K562 (cell line): Measurements from ENCODE around the gene MPV17L. TPM values are rescaled to one million over a fixed set of nuclear protein-coding genes. Genes with fewer than 3 reads are reported as not detected.

Experiments
- ATAC-seq: fragments of 200-7000 bp; cut with Tn5 transposase; 3 replicates; pipeline ENCODE4 v1.9.1; 2020; ENCODE audit warnings: moderate library complexity
- BruUV-seq: library from RNA; stranded (reverse); fragments of 400-500 nt; replicated peaks from 2 replicates; lab custom pipeline; 2021; lab: Mats Ljungman, UMichigan
- CTCF ChIA-PET: fragments of 300-600 bp; formaldehyde crosslinking; extraction: SDS; loops from one replicate; lab custom pipeline; 2021; ENCODE audit warnings: low intra/inter-chr PET ratio; lab: Yijun Ruan, JAX
- POLR2A ChIA-PET: fragments of 300-600, 350-650 bp; sonication (Branson Sonifier 250); formaldehyde crosslinking; extraction: SDS; loops from one replicate; lab custom pipeline; 2021; ENCODE audit warnings: antibody characterized with exemption, inconsistent platforms; lab: Yijun Ruan, JAX
- DNase-seq, 4 experiments: peaks; one replicate each; pipeline versions ENCODE4 v3.0.0 to v3.0.0-alpha.2; 2011 to 2018; ENCODE audit warnings: low spot score in 3 of 4, mixed read lengths in 3 of 4; ENCODE audit errors: extremely low read depth in 1 of 4
- FAIRE-seq: peaks from 2 replicates; lab custom pipeline; 2011; peaks lifted over from hg19 to GRCh38; lab: Jason Lieb, UNC
- H2AFZ ChIP-seq: 2 replicates; pipeline ENCODE4 v1.6.0; 2011; ENCODE audit warnings: low read depth, low read length, control low read depth, inconsistent platforms
- H3K27ac ChIP-seq: fragments of 200-600 bp; 3 replicates; pipeline ENCODE4 v1.8.0; 2011; ENCODE audit warnings: low read depth, mild to moderate bottlenecking, control low read depth, inconsistent platforms, low read length, moderate library complexity, mixed read lengths; ENCODE audit errors: extremely low read depth
- H3K27me3 ChIP-seq, 2 experiments: fragments of 300-600 bp in 1 of 2; 2 replicates in 1 of 2; 3 replicates in 1 of 2; pipeline versions ENCODE4 v1.6.0 to v1.8.0; 2011; ENCODE audit warnings: inconsistent platforms in 2 of 2, low read length in 2 of 2, mild to moderate bottlenecking in 1 of 2, mixed read lengths in 1 of 2, moderate library complexity in 1 of 2; ENCODE audit not compliant: control insufficient read depth in 2 of 2, insufficient read depth in 2 of 2
- H3K36me3 ChIP-seq: fragments of 300-600 bp; 3 replicates; pipeline ENCODE4 v1.8.0; 2011; ENCODE audit warnings: mild to moderate bottlenecking, low read length, inconsistent platforms; ENCODE audit not compliant: control insufficient read depth, insufficient read depth
- H3K4me1 ChIP-seq, 2 experiments: fragments of 200-600 bp in 1 of 2; replicated peaks in 1 of 2; 2 replicates in 1 of 2; 3 replicates in 1 of 2; pipeline versions ENCODE4 v1.5.1 to v1.8.0; 2011; ENCODE audit warnings: inconsistent platforms in 2 of 2, low read length in 2 of 2, mild to moderate bottlenecking in 1 of 2, mixed read lengths in 1 of 2, moderate library complexity in 1 of 2; ENCODE audit not compliant: control insufficient read depth in 2 of 2, insufficient read depth in 2 of 2
- H3K4me2 ChIP-seq: 2 replicates; pipeline ENCODE4 v1.6.1; 2011; ENCODE audit warnings: low read length, control low read depth, inconsistent platforms, mixed read lengths; ENCODE audit not compliant: insufficient read depth
- H3K4me3 ChIP-seq: fragments of 200-600 bp; sonication (generic), shearing (Covaris generic); 2 replicates; pipeline ENCODE4 v1.5.1; 2016; ENCODE audit warnings: control low read depth, inconsistent platforms
- H3K79me2 ChIP-seq: fragments of 200-600 bp; 3 replicates; pipeline ENCODE4 v1.8.0; 2011; ENCODE audit warnings: low read length, inconsistent platforms; ENCODE audit not compliant: control insufficient read depth, insufficient read depth
- H3K9ac ChIP-seq, 2 experiments: 2 replicates each; pipeline versions ENCODE4 v1.6.0 to v1.6.1; 2011; ENCODE audit warnings: low read depth in 2 of 2, low read length in 2 of 2, control low read depth in 1 of 2, inconsistent platforms in 1 of 2, mild to moderate bottlenecking in 1 of 2, mixed read lengths in 1 of 2; ENCODE audit not compliant: insufficient read depth in 1 of 2
- H3K9me1 ChIP-seq: one replicate; pipeline ENCODE4 v1.6.0; 2011; ENCODE audit warnings: inconsistent platforms, mild to moderate bottlenecking, low read length, moderate library complexity; ENCODE audit not compliant: control insufficient read depth, insufficient read depth
- H3K9me3 ChIP-seq: replicated peaks from 2 replicates; pipeline ENCODE4 v1.5.1; 2011; ENCODE audit warnings: low read depth, low read length, inconsistent platforms; ENCODE audit not compliant: control insufficient read depth, insufficient read depth
- H4K20me1 ChIP-seq: replicated peaks from 2 replicates; pipeline ENCODE4 v1.6.1; 2011; ENCODE audit warnings: low read length, inconsistent platforms, mixed read lengths; ENCODE audit not compliant: control insufficient read depth, insufficient read depth
- ASH1L ChIP-seq: fragments of 450-650 bp; IDR thresholded peaks from 2 replicates; pipeline ENCODE4 v1.6.1; 2018; ENCODE audit warnings: borderline replicate concordance, mild to moderate bottlenecking, low read depth; ENCODE audit not compliant: partially characterized antibody
- CHD1 ChIP-seq: fragments of 200-600 bp; sonication (generic); IDR thresholded peaks from one replicate; pipeline ENCODE4 v1.6.1; 2012; ENCODE audit warnings: mild to moderate bottlenecking, moderate library complexity, low read length, inconsistent platforms
- ESRRA ChIP-seq: fragments of 450-650 bp; IDR thresholded peaks from 2 replicates; pipeline ENCODE4 v1.6.1; 2014; ENCODE audit warnings: low read depth, mild to moderate bottlenecking, moderate library complexity, borderline replicate concordance
- ETS2 ChIP-seq: IDR thresholded peaks from 2 replicates; pipeline ENCODE4 v1.6.1; 2016; ENCODE audit warnings: borderline replicate concordance, missing genetic modification characterization, mild to moderate bottlenecking, moderate library complexity, missing compliant biosample characterization; ENCODE audit not compliant: poor library complexity, severe bottlenecking
- HLTF ChIP-seq: fragments of 450-650 bp; IDR thresholded peaks from 2 replicates; pipeline ENCODE4 v1.6.1; 2016
- MAZ ChIP-seq, 2 experiments: fragments of 450-650 bp in 1 of 2; sonication (generic) in 1 of 2; formaldehyde crosslinking; IDR thresholded peaks in 1 of 2; conservative IDR thresholded peaks in 1 of 2; 2 replicates each; pipeline versions ENCODE4 v1.4.0 to v1.5.0; 2020; ENCODE audit warnings: mild to moderate bottlenecking in 1 of 2, missing genetic modification reagents in 1 of 2
- PCBP2 ChIP-seq: fragments of 200-400 bp; formaldehyde crosslinking; IDR thresholded peaks from 2 replicates; pipeline ENCODE4 v1.6.1; 2018; ENCODE audit warnings: low read length, low read depth, mild to moderate bottlenecking, moderate library complexity; ENCODE audit not compliant: poor library complexity, severe bottlenecking
- SMAD4 ChIP-seq: fragments of 250-450 bp; sonication (Bioruptor Pico); conservative IDR thresholded peaks from 2 replicates; pipeline ENCODE4 v1.8.0; 2021; ENCODE audit warnings: inconsistent platforms, mild to moderate bottlenecking, moderate library complexity
- SRSF3 ChIP-seq: fragments of 200-400 bp; formaldehyde crosslinking; IDR thresholded peaks from 2 replicates; pipeline ENCODE4 v1.6.1; 2016; ENCODE audit warnings: mild to moderate bottlenecking, low read length, moderate library complexity; ENCODE audit not compliant: insufficient read depth
- TEAD1 ChIP-seq, 2 experiments: fragments of 450-650 bp in 1 of 2; sonication (generic) in 1 of 2; formaldehyde crosslinking; IDR thresholded peaks; 2 replicates each; pipeline versions ENCODE4 v1.4.0 to v1.8.0; 2020 to 2022; ENCODE audit warnings: mild to moderate bottlenecking in 2 of 2, missing genetic modification reagents in 1 of 2
- XRCC3 ChIP-seq: fragments of 450-650 bp; IDR thresholded peaks from 2 replicates; pipeline ENCODE4 v1.6.1; 2017; ENCODE audit warnings: mild to moderate bottlenecking, moderate library complexity
- ZNF431 ChIP-seq: sonication (generic); formaldehyde crosslinking; IDR thresholded peaks from 2 replicates; pipeline ENCODE4 v1.8.0; 2022; ENCODE audit warnings: mild to moderate bottlenecking, missing genetic modification reagents
- ZNF696 ChIP-seq: fragments of 250-450 bp; sonication (Bioruptor Pico); conservative IDR thresholded peaks from 2 replicates; pipeline ENCODE4 v1.4.0; 2020; ENCODE audit warnings: mild to moderate bottlenecking, moderate library complexity
- WGBS: fragments of 100-300 bp; shearing (Covaris generic); methylation state at CpG from one replicate; pipeline ENCODE4 v1.1.6; 2016; ENCODE audit warnings: low coverage, mixed read lengths; ENCODE audit not compliant: insufficient coverage; ENCODE audit errors: missing lambda C conversion rate; 5-methylcytosine and 5-hydroxymethylcytosine counted together
- in situ Hi-C: fragments of 300-500 bp; cut with MboI; formaldehyde crosslinking; loops from 4 replicates; pipeline ENCODE4 v1.15.0; 2018; ENCODE audit warnings: inconsistent platforms, mixed read lengths
- intact Hi-C: fragments of 100-400 bp; cut with micrococcal nuclease; formaldehyde crosslinking; loops from 2 replicates; pipeline ENCODE4 v1.14.2; 2022
- polyA plus RNA-seq, 8 experiments: library from polyadenylated mRNA; depleted of rRNA in 4 of 8; stranded (reverse) in 5 of 8; unstranded in 3 of 8; fragments of >200 nt; fragmentation: Nextera tagmentation in 2 of 8; fragmentation: Illumina TruSeq in 1 of 8; extraction: Ambion mirVana in 2 of 8; extraction: Trizol in 1 of 8; gene quantifications; 2 replicates each; pipeline versions ENCODE4 v1.2.1 to v1.2.3, GENCODE V29; 2011 to 2014; ENCODE audit warnings: inconsistent platforms in 1 of 8, missing spikeins in 1 of 8
- total RNA-seq, 7 experiments: library from RNA; depleted of rRNA in 6 of 7; stranded (reverse); fragments of >200 nt in 6 of 7; fragmentation: Illumina TruSeq in 2 of 7; extraction: Trizol in 2 of 7; gene quantifications; 2 replicates each; pipeline versions ENCODE4 v1.2.1 to v1.2.3, GENCODE V29; 2011 to 2021; ENCODE audit warnings: low replicate concordance in 1 of 7
- TF ChIP-seq, protein P1 (sequence below): sonication (generic); IDR thresholded peaks from 2 replicates; pipeline ENCODE4 v1.6.1; 2016
- TF ChIP-seq, protein P2 (sequence below): IDR thresholded peaks from 2 replicates; pipeline ENCODE4 v1.6.1; 2016; ENCODE audit warnings: missing genetic modification characterization, missing compliant biosample characterization
- TF ChIP-seq, protein P3 (sequence below): fragments of 250-450 bp; sonication (Bioruptor Pico); IDR thresholded peaks from 2 replicates; pipeline ENCODE4 v1.8.0; 2022; ENCODE audit warnings: inconsistent platforms

Gene MPV17L
- total and polyA plus RNA-seq, 9 of the 15 experiments (the other 6 are each of a cell fraction or from before 2014, with no cell fraction given): not detected

DNA sequence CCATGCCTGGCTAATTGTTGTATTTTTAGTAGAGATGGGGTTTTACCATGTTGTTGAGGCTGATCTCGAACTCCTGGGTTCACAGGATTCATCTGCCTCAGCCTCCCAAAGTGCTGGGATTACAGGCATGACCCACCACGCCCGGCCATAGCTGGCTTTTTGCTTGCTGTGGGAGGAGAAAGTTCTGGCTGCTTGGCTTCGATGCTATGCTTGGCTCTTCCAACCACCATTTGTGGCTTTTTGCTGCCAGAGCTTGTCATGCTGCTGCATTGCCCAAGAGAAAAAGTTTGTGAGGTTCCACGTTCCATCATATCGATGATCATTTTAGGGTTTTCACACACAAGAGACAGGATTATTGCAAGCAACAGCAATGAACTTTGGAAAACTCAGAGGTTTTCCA, 55.1 kb downstream of the MPV17L start:
- POLR2A ChIA-PET: interaction anchor here (1.2 kb wide), 1 partner anchor 100 kb away, joined by 3 read pairs; no protein-coding TSS in a partner anchor
- Histone ChIP-seq H3K4me2 (no peak overlapping the region), H3K27me3 (peaks cover 8 to 11% of the 10 kb centered on the region in 2 experiments; a peak in 3 of 5 replicates), H3K4me3 (no peak overlapping the region), H3K9ac (no peak overlapping the region), H3K9me3 (no peaks in the 10 kb centered on the region), H3K4me1 (peaks cover 0 to 3% of the 10 kb centered on the region in 2 experiments; a peak in 1 of 5 replicates), H4K20me1 (no peaks in the 10 kb centered on the region), H3K27ac (no peak overlapping the region), H3K9me1 (no peaks in the 10 kb centered on the region), H3K36me3 (no peaks in the 10 kb centered on the region), H3K79me2 (no peaks in the 10 kb centered on the region), H2AFZ (no peak overlapping the region)
- no peak for DNase-seq
- intact Hi-C loops: no loop called here
- CTCF ChIA-PET: no interaction called here
- no peak for ATAC-seq
- BruUV-seq: no TSS peak
- WGBS: under 1% methylated on average over 6 of the region's 6 CpGs
- in situ Hi-C loops: no loop called here
- TF ChIP-seq CHD1 (no peak), TEAD1 (CRISPR knock-in tag; IDR thresholded peaks at IDR 0.05) (no peak), PCBP2 (no peak), SRSF3 (no peak), ZNF696 (CRISPR knock-in tag) (no peak), ASH1L (no peak), XRCC3 (no peak), HLTF (no peak), ZNF431 (no peak), MAZ (CRISPR knock-in tag; conservative IDR thresholded peaks at IDR 0.05 in 1 of 2, IDR thresholded peaks at IDR 0.05 in 1 of 2) (no peak), ESRRA (no peak), SMAD4 (CRISPR knock-in tag) (no peak), ETS2 (tag) (no peak)
- TF ChIP-seq, protein P1, sequence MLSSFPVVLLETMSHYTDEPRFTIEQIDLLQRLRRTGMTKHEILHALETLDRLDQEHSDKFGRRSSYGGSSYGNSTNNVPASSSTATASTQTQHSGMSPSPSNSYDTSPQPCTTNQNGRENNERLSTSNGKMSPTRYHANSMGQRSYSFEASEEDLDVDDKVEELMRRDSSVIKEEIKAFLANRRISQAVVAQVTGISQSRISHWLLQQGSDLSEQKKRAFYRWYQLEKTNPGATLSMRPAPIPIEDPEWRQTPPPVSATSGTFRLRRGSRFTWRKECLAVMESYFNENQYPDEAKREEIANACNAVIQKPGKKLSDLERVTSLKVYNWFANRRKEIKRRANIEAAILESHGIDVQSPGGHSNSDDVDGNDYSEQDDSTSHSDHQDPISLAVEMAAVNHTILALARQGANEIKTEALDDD: no peak
- TF ChIP-seq, protein P2, sequence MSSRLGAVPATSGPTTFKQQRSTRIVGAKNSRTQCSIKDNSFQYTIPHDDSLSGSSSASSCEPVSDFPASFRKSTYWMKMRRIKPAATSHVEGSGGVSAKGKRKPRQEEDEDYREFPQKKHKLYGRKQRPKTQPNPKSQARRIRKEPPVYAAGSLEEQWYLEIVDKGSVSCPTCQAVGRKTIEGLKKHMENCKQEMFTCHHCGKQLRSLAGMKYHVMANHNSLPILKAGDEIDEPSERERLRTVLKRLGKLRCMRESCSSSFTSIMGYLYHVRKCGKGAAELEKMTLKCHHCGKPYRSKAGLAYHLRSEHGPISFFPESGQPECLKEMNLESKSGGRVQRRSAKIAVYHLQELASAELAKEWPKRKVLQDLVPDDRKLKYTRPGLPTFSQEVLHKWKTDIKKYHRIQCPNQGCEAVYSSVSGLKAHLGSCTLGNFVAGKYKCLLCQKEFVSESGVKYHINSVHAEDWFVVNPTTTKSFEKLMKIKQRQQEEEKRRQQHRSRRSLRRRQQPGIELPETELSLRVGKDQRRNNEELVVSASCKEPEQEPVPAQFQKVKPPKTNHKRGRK: no peak
- TF ChIP-seq, protein P3, sequence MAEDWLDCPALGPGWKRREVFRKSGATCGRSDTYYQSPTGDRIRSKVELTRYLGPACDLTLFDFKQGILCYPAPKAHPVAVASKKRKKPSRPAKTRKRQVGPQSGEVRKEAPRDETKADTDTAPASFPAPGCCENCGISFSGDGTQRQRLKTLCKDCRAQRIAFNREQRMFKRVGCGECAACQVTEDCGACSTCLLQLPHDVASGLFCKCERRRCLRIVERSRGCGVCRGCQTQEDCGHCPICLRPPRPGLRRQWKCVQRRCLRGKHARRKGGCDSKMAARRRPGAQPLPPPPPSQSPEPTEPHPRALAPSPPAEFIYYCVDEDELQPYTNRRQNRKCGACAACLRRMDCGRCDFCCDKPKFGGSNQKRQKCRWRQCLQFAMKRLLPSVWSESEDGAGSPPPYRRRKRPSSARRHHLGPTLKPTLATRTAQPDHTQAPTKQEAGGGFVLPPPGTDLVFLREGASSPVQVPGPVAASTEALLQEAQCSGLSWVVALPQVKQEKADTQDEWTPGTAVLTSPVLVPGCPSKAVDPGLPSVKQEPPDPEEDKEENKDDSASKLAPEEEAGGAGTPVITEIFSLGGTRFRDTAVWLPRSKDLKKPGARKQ (CRISPR knock-in tag): no peak
- no peak for FAIRE-seq
